Skeletal muscle tissue (tissue), 4 donors: Measurements from ENCODE around the gene RBM17. TPM values are rescaled to one million over a fixed set of nuclear protein-coding genes. Genes with fewer than 3 reads are reported as not detected.
A peak's percentile ranks its signal among the peaks of the same experiment; 100 is the strongest.

ENCODE experiments used
- H3K27ac ChIP-seq: one replicate; pipeline ENCODE4 v1.7.0; 2013; ENCODE audit warnings: mild to moderate bottlenecking, low read depth, low read length, inconsistent platforms
- H3K27me3 ChIP-seq, 3 donors: one replicate each; pipeline ENCODE4 v1.7.0; 2013; ENCODE audit warnings: low read length in 3 of 3; ENCODE audit not compliant: control insufficient read depth in 3 of 3, insufficient read depth in 3 of 3
- H3K36me3 ChIP-seq, 3 donors: one replicate each; pipeline ENCODE4 v1.7.0; 2013; ENCODE audit warnings: low read length in 3 of 3; ENCODE audit not compliant: control insufficient read depth in 3 of 3, insufficient read depth in 3 of 3
- H3K4me1 ChIP-seq, 3 donors: one replicate each; pipeline ENCODE4 v1.7.0; 2013; ENCODE audit warnings: low read length in 3 of 3, mild to moderate bottlenecking in 3 of 3; ENCODE audit not compliant: control insufficient read depth in 3 of 3, insufficient read depth in 3 of 3
- H3K4me3 ChIP-seq, 3 donors: one replicate each; pipeline ENCODE4 v1.7.0; 2013; ENCODE audit warnings: low read length in 3 of 3
- H3K9ac ChIP-seq, 3 donors: one replicate each; pipeline ENCODE4 v1.7.0; 2013; ENCODE audit warnings: low read length in 3 of 3, mild to moderate bottlenecking in 3 of 3, moderate library complexity in 2 of 3, low read depth in 1 of 3
- H3K9me3 ChIP-seq, 3 donors: one replicate each; pipeline ENCODE4 v1.7.0; 2013; ENCODE audit warnings: low read length in 3 of 3; ENCODE audit not compliant: control insufficient read depth in 3 of 3
- total RNA-seq: library from RNA; depleted of rRNA; stranded (reverse); fragments of >200 nt; gene quantifications from one replicate; pipeline ENCODE4 v1.2.3, GENCODE V29; 2014
- donor health status: Osteomylitis.

Gene RBM17
- total RNA-seq, 1 donor from 2014 or later: 41.2 TPM

- Histone ChIP-seq H3K27me3 (no peaks in the 10 kb centered on the region), H3K36me3 (peaks cover 30 to 74% (median 54%) of the 10 kb centered on the region in 3 donors), H3K9ac (no peak overlapping the region), H3K27ac (no peak overlapping the region), H3K4me3 (no peak overlapping the region), H3K9me3 (no peaks in the 10 kb centered on the region), H3K4me1 (peaks cover 6 to 13% (median 11%) of the 10 kb centered on the region in 3 donors)
These were observed 20.0 kb downstream of the RBM17 start for GRCh38 chr10:6108631-6109443.

- Histone ChIP-seq H3K9ac (no peak overlapping the region), H3K4me3 (no peak overlapping the region), H3K4me1 (peaks cover 10 to 16% (median 11%) of the 10 kb centered on the region in 3 donors), H3K9me3 (no peaks in the 10 kb centered on the region), H3K27ac (no peak overlapping the region), H3K27me3 (no peaks in the 10 kb centered on the region), H3K36me3 (peaks cover 33 to 76% (median 59%) of the 10 kb centered on the region in 3 donors)
These were observed 20.6 kb downstream of the RBM17 start for GRCh38 chr10:6109444-6109775.

DNA sequence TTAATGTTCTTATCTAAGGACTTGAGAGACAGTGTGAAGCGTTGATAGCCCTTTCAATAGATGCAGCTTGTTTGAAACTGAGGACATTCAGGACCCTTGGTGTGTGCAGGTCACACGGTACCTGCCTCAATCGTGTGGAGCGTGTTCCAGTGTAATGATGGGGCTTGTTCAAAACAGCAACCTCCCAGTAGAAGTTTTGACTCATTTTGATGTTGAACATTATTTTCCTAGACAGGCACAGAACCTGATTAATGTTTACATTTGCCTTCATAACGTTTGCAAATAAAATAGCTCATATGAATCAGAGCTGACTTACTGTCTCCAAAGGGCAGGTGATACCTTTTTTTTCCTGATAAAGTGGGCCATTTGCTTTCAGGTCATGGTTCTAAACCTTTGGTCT is 21.3 kb downstream of the RBM17 start:
- Histone ChIP-seq H3K4me1 (peaks cover 17 to 23% (median 18%) of the 10 kb centered on the region in 3 donors), H3K36me3 (peaks cover 37 to 81% (median 56%) of the 10 kb centered on the region in 3 donors), H3K9ac (no peak overlapping the region), H3K9me3 (no peaks in the 10 kb centered on the region), H3K27ac (no peak overlapping the region), H3K4me3 (no peak overlapping the region), H3K27me3 (no peaks in the 10 kb centered on the region)

- peak overlapping the region; percentile 56 for H3K27ac ChIP-seq
- H3K4me1 ChIP-seq: peaks cover 21 to 30% (median 28%) of the 10 kb centered on the region in 3 donors
- H3K9ac ChIP-seq: peak overlapping the region in 1 of 3 donors; percentile 26
- no peaks in the 10 kb centered on the region for H3K9me3 ChIP-seq
- H3K27me3 ChIP-seq: no peaks in the 10 kb centered on the region
- H3K4me3 ChIP-seq: no peak overlapping the region
- H3K36me3 ChIP-seq: peaks cover 38 to 68% (median 45%) of the 10 kb centered on the region in 3 donors
These were observed 24.1 kb downstream of the RBM17 start for GRCh38 chr10:6112893-6113292.

DNA sequence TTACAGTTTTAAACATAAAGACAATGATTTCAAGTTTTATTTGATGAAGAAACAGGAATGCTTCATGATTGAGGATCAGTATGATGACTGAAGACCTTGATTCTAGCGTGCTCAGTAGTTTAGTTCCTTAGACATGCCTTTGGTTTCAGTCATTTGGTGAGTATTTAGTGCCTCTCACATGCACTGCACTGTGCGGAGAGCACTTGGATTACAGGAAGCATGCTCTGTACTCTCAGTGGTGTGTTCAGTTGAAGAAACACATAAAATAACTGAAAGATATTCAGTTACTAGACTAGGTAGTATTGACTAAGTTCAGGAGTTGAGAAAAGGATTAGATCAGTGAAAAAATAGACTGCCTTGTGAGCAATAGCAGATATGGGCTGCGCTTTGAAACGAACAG is 25.5 kb downstream of the RBM17 start:
- H3K9me3 ChIP-seq: no peaks in the 10 kb centered on the region
- H3K4me1 ChIP-seq: peaks cover 22 to 30% (median 28%) of the 10 kb centered on the region in 3 donors
- peaks cover 29 to 58% (median 35%) of the 10 kb centered on the region in 3 donors for H3K36me3 ChIP-seq
- H3K4me3 ChIP-seq: no peak overlapping the region
- H3K27ac ChIP-seq: peak overlapping the region; percentile 44
- no peaks in the 10 kb centered on the region for H3K27me3 ChIP-seq
- H3K9ac ChIP-seq: no peak overlapping the region

- H3K4me1 ChIP-seq: peaks cover 28 to 30% (median 28%) of the 10 kb centered on the region in 3 donors
- no peaks in the 10 kb centered on the region for H3K27me3 ChIP-seq
- no peak overlapping the region for H3K4me3 ChIP-seq
- H3K36me3 ChIP-seq: peaks cover 29 to 54% (median 34%) of the 10 kb centered on the region in 3 donors
- no peak overlapping the region for H3K9ac ChIP-seq
- peak overlapping the region; percentile 44 for H3K27ac ChIP-seq
- H3K9me3 ChIP-seq: no peaks in the 10 kb centered on the region
These were observed 26.0 kb downstream of the RBM17 start for GRCh38 chr10:6114805-6115341.

DNA sequence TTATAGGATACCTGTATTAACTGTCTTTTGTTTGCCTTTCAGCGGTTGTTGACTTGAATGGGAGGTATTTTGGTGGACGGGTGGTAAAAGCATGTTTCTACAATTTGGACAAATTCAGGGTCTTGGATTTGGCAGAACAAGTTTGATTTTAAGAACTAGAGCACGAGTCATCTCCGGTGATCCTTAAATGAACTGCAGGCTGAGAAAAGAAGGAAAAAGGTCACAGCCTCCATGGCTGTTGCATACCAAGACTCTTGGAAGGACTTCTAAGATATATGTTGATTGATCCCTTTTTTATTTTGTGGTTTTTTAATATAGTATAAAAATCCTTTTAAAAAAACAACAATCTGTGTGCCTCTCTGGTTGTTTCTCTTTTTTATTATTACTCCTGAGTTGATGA is 26.6 kb downstream of the RBM17 start:
- Histone ChIP-seq H3K27ac (peak overlapping the region; percentile 44), H3K9ac (no peak overlapping the region), H3K27me3 (no peaks in the 10 kb centered on the region), H3K36me3 (peaks cover 24 to 48% (median 29%) of the 10 kb centered on the region in 3 donors), H3K4me1 (peaks cover 28 to 36% (median 31%) of the 10 kb centered on the region in 3 donors), H3K4me3 (no peak overlapping the region), H3K9me3 (no peaks in the 10 kb centered on the region)

GRCh38 chr10:6115824-6116350 is 27.1 kb downstream of the RBM17 start:
- Histone ChIP-seq H3K4me1 (peaks cover 31 to 40% (median 36%) of the 10 kb centered on the region in 3 donors), H3K27ac (no peak overlapping the region), H3K4me3 (no peak overlapping the region), H3K27me3 (no peaks in the 10 kb centered on the region), H3K36me3 (peaks cover 19 to 44% (median 24%) of the 10 kb centered on the region in 3 donors), H3K9ac (no peak overlapping the region), H3K9me3 (no peaks in the 10 kb centered on the region)

DNA sequence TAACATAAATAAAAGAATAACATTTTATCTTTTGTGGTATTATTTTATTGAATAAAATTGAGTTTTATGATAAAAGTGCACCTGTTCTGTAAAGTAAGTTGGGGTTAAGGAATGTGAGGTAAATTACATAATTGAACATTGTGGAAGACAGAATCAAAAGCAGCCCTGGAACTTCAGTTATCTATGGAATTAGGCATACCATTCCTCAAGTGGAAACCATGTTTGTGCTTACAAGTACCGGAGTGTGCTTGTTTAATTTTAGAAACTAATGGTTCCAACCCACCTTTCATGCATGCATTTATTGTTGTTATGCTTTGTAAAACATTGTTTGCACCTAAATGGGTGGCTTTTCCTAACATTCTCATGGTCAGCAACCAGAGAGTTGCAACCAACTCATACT is 28.0 kb downstream of the RBM17 start:
- H3K9me3 ChIP-seq: no peaks in the 10 kb centered on the region
- peaks cover 34 to 43% (median 38%) of the 10 kb centered on the region in 3 donors for H3K4me1 ChIP-seq
- H3K27ac ChIP-seq: no peak overlapping the region
- H3K27me3 ChIP-seq: no peaks in the 10 kb centered on the region
- H3K9ac ChIP-seq: no peak overlapping the region
- H3K36me3 ChIP-seq: peaks cover 15 to 36% (median 22%) of the 10 kb centered on the region in 3 donors
- H3K4me3 ChIP-seq: no peak overlapping the region

DNA sequence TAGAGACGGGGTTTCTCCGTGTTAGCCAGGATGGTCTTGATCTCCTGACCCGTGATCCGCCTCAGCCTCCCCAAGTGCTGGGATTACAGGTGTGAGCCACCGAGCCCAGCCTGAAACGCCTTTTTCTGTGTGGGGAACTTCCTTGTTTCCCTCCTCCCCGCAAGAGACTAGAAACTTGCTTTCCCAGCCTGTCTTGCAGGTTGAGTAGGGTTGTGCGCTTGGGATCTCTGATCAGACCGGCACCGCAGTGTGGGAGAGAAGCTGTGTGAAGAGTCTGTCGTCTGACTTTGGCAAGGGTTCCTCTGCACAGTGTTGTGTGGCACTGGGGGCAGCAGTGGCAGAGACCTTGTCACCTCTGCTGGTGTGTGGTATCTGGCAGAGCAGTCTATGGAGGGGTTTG is 28.9 kb downstream of the RBM17 start:
- peaks cover 30 to 36% (median 33%) of the 10 kb centered on the region in 3 donors for H3K4me1 ChIP-seq

More for the DNA sequence above, 28.9 kb downstream of the RBM17 start:
- Histone ChIP-seq H3K27me3 (no peaks in the 10 kb centered on the region), H3K27ac (no peak overlapping the region), H3K9ac (no peak overlapping the region), H3K36me3 (peaks cover 9 to 27% (median 14%) of the 10 kb centered on the region in 3 donors), H3K9me3 (no peaks in the 10 kb centered on the region), H3K4me3 (no peak overlapping the region)
